NCI-H446 (cell line): Measurements from ENCODE around the gene KLF3.

Experiments
- DNase-seq, 2 experiments: peaks; one replicate each; lab custom pipeline; 2025; lab: John Stamatoyannopoulos, UW

Gene KLF3

GRCh38 chr4:38740303-38740702, 76.3 kb downstream of the KLF3 start:
- DNase-seq, result no peak

- DNase-seq, result no peak
These were observed 79.9 kb downstream of the KLF3 start for GRCh38 chr4:38743866-38744265.

- no peak for DNase-seq
These were observed 81.9 kb downstream of the KLF3 start for GRCh38 chr4:38745881-38746280.

GRCh38 chr4:38747629-38748028, 83.6 kb downstream of the KLF3 start:
- DNase-seq, result no peak

DNA sequence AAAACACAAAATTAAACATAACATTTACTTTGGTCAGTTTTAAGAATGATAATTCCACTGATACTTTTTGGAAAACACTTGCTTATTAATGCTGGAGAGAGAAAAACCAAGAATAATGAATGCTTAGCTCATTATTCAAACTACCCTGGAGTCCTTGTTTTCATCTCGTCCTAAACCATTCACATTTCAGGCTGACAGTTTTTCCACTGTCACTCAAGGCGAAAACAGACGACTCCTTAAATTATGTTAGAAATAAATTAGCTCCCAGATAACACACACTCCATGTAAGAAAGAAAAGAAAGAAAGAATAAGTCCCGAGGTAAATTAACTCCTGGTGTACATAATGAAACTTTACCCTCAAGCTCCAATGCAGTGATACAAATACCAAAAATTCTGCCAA, 85.3 kb downstream of the KLF3 start:
- DNase-seq, result no peak
